ENCODE data around the gene LRP8.

The LRP8 gene

DNA sequence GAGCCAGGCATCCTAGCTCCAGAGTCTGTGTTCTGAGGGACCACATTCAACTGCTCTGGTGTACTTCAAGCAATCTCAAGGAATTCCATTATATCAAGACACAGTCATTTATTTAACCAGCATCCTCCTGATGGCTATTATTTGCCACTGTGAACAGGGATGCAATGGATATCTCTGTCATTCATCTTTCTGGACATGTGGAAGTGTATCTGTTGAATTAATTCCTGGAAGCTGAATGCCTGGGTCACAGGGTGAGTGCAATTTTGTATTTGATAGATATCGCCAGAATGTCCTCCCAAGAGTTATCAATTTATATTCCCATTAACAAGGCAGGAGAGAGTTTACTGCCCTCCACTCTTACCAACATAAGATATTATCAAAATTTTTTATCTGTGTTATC, 24.7 kb upstream of the LRP8 start:
- in situ Hi-C loops (cut with HindIII; ENCODE audit: low sequenced_read_pairs) = no loop called here
- H3K4me3 ChIP-seq (ENCODE audit: low read depth, low read length) = no peak overlapping the region
- DNase-seq (ENCODE audit: low read depth) = no peak
- TF ChIP-seq, protein P1, sequence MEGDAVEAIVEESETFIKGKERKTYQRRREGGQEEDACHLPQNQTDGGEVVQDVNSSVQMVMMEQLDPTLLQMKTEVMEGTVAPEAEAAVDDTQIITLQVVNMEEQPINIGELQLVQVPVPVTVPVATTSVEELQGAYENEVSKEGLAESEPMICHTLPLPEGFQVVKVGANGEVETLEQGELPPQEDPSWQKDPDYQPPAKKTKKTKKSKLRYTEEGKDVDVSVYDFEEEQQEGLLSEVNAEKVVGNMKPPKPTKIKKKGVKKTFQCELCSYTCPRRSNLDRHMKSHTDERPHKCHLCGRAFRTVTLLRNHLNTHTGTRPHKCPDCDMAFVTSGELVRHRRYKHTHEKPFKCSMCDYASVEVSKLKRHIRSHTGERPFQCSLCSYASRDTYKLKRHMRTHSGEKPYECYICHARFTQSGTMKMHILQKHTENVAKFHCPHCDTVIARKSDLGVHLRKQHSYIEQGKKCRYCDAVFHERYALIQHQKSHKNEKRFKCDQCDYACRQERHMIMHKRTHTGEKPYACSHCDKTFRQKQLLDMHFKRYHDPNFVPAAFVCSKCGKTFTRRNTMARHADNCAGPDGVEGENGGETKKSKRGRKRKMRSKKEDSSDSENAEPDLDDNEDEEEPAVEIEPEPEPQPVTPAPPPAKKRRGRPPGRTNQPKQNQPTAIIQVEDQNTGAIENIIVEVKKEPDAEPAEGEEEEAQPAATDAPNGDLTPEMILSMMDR (IDR thresholded peaks at IDR 0.05; ENCODE audit: low read depth, low read length, missing control alignments) = no peak

DNA sequence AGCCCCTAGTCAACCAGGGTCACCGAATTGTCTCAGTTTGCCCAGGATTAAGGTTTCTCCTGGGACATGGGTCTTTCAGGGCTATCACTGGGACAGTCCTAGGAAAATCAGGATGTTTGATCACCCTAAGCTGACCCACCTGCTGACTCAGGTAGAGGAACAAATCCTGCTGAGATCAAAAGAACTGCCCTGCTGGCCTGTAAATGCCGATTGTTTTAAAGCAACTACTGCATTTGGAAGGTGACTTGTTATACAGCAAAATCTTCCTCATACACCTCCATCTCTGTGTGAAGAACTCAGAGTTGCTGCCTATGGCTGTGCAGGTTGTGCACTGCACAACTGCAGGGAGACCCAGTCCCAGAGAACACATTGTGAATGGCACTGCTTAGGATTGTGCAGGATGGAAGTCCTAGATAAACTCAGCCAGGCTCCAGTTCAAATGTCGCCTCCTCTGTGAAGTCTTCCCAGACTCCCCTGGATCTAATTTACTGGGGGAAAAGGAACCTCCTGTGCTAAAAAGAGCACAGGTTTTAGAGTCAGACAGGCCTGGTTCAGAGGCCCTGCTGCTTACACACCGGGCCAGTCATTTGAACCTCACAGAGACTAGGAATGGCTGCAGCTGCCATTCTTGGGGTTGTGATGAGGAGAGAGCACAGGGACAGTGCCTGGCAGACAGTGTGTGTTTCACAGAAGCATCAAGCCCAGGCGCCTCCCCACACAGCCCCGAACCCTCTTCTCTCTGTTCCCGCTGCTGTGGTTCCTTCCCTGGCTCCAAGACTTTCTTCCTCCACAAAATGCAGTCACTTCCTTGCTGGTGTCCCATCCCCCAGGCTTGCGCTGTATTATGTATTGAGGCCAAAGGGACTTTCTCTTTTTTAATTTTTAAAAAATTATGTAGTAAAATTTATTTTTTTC, 23.2 kb upstream of the LRP8 start:
- in situ Hi-C loops (cut with HindIII; ENCODE audit: low sequenced_read_pairs) = no loop called here
- DNase-seq (ENCODE audit: low read depth) = no peak
- H3K4me3 ChIP-seq (ENCODE audit: low read depth, low read length) = no peak overlapping the region
- TF ChIP-seq, protein P1 (IDR thresholded peaks at IDR 0.05; ENCODE audit: low read depth, low read length, missing control alignments) = no peak

DNA sequence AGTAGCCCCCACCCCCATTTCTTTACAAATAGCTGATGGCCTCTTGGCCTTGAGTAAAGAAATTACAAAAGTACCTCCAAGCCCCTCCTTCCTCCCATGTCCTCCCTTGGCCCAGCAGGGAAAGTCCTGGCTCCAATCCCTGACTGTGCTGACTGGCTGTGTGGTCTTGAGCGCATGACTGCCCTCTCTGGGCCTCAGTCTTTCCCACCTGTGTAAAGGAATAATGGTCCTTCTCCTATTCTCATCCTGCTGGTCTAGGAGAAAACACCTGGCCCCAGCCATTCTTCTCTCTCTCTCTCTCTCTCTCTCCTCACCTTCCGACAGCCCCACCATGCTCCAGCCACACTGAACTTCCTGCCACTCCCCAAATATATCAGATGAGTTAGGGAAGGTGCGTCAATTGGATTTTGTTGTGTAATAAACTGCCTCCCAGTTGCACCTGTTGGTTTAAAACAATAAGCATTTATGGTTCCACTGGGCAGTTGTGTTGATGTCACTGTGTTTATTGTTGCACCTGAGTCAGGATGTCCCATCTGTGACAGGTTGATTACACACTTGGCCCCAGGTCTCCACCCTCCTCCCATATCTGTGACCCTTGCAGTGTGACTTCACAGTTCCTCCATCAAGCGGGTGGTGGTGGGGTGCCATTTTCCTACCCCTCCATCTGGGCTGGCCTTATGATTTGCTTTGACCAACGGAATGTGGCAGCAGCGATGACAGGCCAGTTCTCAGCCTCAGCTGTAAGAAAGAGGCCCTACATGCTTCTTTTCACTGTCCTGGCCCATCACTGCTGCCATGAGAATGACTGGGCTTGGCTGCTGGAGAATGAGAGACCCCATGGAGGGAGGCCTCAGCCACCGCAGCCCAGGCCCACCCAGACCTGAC, 22.3 kb upstream of the LRP8 start:
- in situ Hi-C loops (cut with HindIII; ENCODE audit: low sequenced_read_pairs) = no loop called here
- no peak overlapping the region for H3K4me3 ChIP-seq (ENCODE audit: low read depth, low read length)
- TF ChIP-seq, protein P1 (IDR thresholded peaks at IDR 0.05; ENCODE audit: low read depth, low read length, missing control alignments) = no peak
- DNase-seq (ENCODE audit: low read depth) = no peak

DNA sequence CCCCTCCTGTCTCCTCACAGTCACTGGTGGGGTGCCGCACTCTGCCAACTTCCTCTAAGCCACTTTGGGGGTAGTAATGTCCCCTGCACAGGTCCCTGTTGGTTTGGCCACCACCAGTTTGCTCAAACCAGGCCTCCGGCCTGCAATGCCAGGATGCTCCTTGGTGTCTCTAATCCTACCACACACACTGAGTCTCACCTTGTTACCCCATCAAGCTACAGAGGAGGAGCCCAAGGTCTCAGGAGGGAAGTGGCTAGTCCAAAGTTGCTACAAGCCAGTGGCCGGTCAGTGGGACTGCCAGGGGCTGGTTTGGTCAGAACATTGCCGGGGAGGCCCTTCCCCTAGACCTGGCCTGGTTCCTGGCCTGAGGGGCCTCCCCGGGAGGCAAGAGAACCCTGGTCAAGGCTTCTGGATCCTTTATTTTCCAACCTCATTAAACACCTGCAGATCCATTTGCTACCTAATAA, 21.5 kb upstream of the LRP8 start:
- in situ Hi-C loops (cut with HindIII; ENCODE audit: low sequenced_read_pairs) = no loop called here
- no peak for DNase-seq (ENCODE audit: low read depth)

DNA sequence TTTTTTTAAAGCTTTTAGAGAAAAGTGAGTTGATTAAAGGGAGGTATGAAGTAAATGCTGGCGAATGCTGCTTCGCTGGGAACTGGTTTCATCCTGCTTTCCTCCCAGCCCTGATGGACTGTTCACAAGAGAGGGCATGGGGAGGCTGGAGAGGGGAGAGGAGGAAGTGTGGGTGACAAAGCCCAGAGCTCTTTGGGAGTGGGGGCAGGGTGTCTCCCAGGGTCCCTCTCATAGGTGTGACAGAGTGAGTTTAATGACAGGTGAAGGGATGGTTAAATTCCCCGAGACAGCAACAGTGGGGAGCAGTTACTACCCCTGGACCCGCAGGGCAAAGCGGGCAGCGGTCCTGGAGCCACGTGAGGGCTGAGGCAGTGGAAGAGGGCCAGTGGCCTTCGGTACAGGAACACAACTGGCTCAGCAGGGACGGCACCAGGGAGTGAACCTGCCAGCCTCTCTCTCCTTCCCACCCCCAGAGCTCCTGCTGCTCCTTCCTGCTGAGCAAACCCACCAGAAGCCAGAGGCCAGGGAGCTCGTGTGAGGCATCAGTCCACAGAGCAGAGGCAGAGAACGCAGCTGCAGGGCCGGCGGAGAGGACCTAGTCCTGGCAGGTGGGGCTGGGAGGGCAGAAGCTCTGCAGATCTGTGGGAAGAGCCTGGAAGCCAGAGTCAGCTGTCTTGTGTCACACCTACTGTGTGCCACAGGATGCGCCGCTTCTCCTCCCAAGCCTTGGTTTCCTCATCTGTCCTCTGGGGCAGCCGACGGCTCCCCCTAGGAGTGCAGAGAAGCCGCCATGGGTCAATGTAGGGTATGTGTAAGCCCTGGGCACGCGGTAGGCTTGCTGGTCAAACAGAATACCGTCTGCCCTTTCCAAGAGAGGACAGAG, 20.9 kb upstream of the LRP8 start:
- TF ChIP-seq, protein P1 (IDR thresholded peaks at IDR 0.05; ENCODE audit: low read depth, low read length, missing control alignments) = no peak
- no peak overlapping the region for H3K4me3 ChIP-seq (ENCODE audit: low read depth, low read length)
- no peak for DNase-seq (ENCODE audit: low read depth)
- in situ Hi-C loops (cut with HindIII; ENCODE audit: low sequenced_read_pairs) = no loop called here

More for the DNA sequence above, 21.5 kb upstream of the LRP8 start:
- TF ChIP-seq, protein P1 (IDR thresholded peaks at IDR 0.05; ENCODE audit: low read depth, low read length, missing control alignments) = no peak
- H3K4me3 ChIP-seq (ENCODE audit: low read depth, low read length) = no peak overlapping the region

DNA sequence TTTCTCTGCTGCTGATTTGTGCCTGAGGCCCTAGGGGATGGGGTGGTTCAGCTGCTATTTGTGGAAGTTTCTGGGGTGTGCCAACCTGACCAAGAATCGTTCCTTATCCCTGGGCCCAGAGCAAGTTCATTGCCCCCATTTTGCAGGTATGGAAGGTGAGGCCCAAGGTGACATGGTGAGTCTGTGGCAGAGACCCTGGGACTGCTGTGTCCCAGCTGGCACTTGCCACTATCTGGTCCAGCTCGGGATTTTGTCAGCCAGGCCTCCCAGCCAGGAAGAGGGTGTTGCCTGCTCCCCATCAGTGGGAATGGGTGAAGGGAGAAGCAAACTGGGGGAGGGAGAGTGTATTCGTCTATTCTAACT, 18.9 kb upstream of the LRP8 start:
- H3K4me3 ChIP-seq (ENCODE audit: low read depth, low read length) = no peak overlapping the region
- TF ChIP-seq, protein P1 (IDR thresholded peaks at IDR 0.05; ENCODE audit: low read depth, low read length, missing control alignments) = no peak
- in situ Hi-C loops (cut with HindIII; ENCODE audit: low sequenced_read_pairs) = no loop called here
- DNase-seq (ENCODE audit: low read depth) = no peak

All from astrocyte of the cerebellum (primary cell).